NCI-H774 (cell line): ENCODE results near the gene RIN2.
"Not testable (repeated sequence)": the region's sequence is repeated elsewhere in the genome, so short reads cannot be mapped to it uniquely, and the experiment has no call there.

Source experiments
- DNase-seq: peaks from one replicate; lab custom pipeline; 2025; lab: John Stamatoyannopoulos, UW

RIN2 gene

GRCh38 chr20:19738951-19739350 lies 19.1 kb upstream of the RIN2 start:
- DNase-seq = no peak

- no peak for DNase-seq
Observed at GRCh38 chr20:19739351-19739750, 18.7 kb upstream of the RIN2 start.

GRCh38 chr20:19740512-19740911 lies 17.5 kb upstream of the RIN2 start:
- no peak for DNase-seq

DNA sequence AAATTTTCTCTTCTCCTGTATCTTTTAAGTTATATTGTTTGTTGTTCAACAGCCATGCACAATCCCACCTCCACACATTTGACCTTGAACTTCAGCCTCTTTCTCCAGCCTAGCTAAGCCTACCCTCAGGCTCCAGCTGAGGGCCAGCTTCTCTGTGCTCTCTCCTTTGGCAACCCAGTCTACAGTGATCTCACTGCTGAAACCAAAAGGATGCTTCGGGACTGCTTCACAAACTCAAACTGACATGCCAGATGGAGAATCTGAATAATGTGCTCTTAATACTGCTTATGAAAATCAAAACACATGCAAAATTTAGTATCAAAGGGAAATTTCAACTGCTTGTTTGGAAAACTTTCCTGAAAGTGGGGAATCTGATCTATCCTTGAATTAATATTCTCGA lies 16.1 kb upstream of the RIN2 start:
- no peak for DNase-seq

DNA sequence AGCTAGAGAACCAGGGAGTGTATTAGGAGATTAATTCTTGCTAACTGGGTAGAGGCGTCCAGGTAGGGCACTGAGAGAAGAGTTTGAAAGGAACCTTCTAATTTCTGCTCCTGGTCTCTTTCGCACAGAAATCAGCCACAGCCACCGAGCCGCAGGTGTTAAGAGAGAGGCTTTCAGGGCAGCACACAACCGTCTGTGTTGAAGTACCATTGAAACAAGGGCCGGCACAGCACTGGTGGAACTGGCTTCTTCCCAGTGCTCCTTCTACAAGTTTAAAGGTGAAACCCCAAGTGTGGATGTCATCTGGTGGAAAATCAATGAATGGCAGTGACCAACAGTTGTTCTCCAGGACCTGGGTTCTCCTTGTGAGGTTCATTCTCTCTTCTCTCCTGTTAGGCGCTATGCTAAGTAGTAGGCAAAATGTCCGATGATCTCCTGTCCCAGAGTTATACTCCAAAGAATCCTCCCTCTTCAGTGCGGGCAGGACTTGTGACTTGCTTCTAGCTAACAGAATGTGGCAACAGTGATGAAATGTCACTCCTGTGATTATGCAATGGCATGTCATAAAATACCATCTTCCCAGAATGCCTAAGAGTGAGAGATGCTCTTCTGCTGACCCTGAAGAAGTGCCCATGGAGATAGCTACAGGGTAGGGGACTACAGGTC lies 15.0 kb upstream of the RIN2 start:
- DNase-seq = no peak

GRCh38 chr20:19743640-19743995 lies 14.4 kb upstream of the RIN2 start:
- no peak for DNase-seq

- no peak for DNase-seq
Observed at GRCh38 chr20:19745106-19745505, 13.0 kb upstream of the RIN2 start.

- no peak for DNase-seq
Observed at GRCh38 chr20:19745584-19745983, 12.5 kb upstream of the RIN2 start.

GRCh38 chr20:19746396-19746795 lies 11.7 kb upstream of the RIN2 start:
- no peak for DNase-seq

DNA sequence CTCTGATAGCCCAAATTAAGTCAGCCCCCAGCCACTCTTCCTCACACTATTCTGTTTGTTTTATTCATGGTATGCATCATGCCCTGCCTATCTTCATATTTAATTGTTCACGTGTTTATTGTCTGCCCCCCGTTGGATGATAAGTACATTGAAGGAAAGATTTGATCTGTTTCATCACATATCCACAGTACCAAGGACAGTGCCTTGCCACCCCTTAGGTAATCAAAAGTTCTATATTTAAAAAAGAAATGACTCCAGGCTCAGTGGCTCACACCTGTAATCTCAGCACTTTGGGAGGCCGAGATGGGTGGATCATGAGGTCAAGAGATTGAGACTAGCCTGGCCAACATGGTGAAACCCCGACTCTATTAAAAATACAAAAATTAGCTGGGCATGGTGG lies 10.2 kb upstream of the RIN2 start:
- no peak for DNase-seq

GRCh38 chr20:19748681-19749080 lies 9.4 kb upstream of the RIN2 start:
- DNase-seq = no peak

GRCh38 chr20:19749618-19750071 lies 8.4 kb upstream of the RIN2 start:
- no peak for DNase-seq

- no peak for DNase-seq
Observed at GRCh38 chr20:19750101-19750606, 7.9 kb upstream of the RIN2 start.

- no peak for DNase-seq
Observed at GRCh38 chr20:19750907-19751636, 7.0 kb upstream of the RIN2 start.

GRCh38 chr20:19754201-19754600 lies 3.9 kb upstream of the RIN2 start:
- not testable (repeated sequence) for DNase-seq

GRCh38 chr20:19756761-19757486 lies 1.1 kb upstream of the RIN2 start:
- peak; percentile 28 for DNase-seq

GRCh38 chr20:19757487-19758132 lies 448 bp upstream of the RIN2 start:
- DNase-seq = peak; percentile 65

GRCh38 chr20:19758501-19759331 lies 658 bp downstream of the RIN2 start:
- DNase-seq = no peak

DNA sequence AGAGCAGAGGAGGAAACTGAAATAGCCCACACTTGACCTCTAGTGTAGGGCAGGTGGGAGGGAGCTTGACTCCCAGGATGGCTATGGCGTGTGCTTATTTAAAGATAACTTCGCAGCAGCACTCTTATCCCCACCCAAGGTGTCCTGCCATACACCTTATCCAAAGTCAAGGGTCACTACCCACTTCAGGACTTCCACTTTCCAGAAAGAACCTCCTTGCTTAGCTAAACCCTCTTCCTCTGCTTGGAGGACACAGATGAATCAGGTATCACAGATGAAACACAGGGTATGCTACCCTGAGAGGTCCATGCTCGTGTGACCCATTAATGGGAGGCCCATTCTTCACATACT lies 2.3 kb downstream of the RIN2 start:
- DNase-seq = no peak

DNA sequence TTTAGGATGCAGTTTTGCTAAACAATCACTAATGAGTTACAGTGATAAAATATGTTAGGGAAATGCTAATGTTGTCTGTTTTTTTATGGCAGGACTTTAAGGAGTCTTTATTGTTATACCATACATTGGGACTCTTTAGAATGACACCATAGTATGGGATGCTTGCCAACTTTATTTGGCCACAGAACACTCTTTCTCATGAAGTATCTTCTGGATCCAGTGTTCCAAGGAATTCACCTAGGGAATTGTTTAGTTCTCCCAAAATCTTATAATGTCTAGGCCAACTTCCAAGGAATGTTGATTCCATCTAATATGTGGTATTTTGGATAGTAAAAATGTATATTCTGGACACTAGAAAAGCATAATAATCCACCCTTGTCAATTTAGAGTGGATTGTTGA lies 3.3 kb downstream of the RIN2 start:
- no peak for DNase-seq

GRCh38 chr20:19761841-19762240 lies 3.8 kb downstream of the RIN2 start:
- DNase-seq = no peak

GRCh38 chr20:19764207-19764606 lies 6.1 kb downstream of the RIN2 start:
- no peak for DNase-seq
